GM12878 (cell line): ENCODE measurements around the gene TUNAR. TPM values are rescaled to one million over a fixed set of nuclear protein-coding genes. Genes with fewer than 3 reads are reported as not detected.

Source experiments
- ATAC-seq: fragments of 200-7000 bp; cut with Tn5 transposase; 3 replicates; pipeline ENCODE4 v1.9.1; 2020; ENCODE audit warnings: mild to moderate bottlenecking, moderate library complexity
- BruUV-seq: library from RNA; stranded (reverse); fragments of 400-500 nt; replicated peaks from 2 replicates; lab custom pipeline; 2021; lab: Mats Ljungman, UMichigan
- CTCF ChIA-PET: fragments of 300-600 bp; sonication (Branson Sonifier 250); formaldehyde crosslinking; extraction: SDS; loops from one replicate; lab custom pipeline; 2021; ENCODE audit warnings: inconsistent platforms; lab: Yijun Ruan, JAX
- POLR2A ChIA-PET: fragments of 350-600 bp; formaldehyde crosslinking; extraction: SDS; loops from one replicate; lab custom pipeline; 2021; ENCODE audit warnings: inconsistent platforms; lab: Charles Lee
- RAD21 ChIA-PET: fragments of 300-600 bp; sonication (Branson Sonifier 250); formaldehyde crosslinking; loops from one replicate; lab custom pipeline; 2023; ENCODE audit warnings: antibody characterized with exemption; ENCODE audit not compliant: unreplicated experiment; lab: Charles Lee
- SMC1A ChIA-PET: fragments of 300-600 bp; sonication (Branson Sonifier 250); formaldehyde crosslinking; loops from one replicate; lab custom pipeline; 2023; ENCODE audit not compliant: unreplicated experiment, uncharacterized antibody; lab: Charles Lee
- DNase-seq: peaks from one replicate; pipeline ENCODE4 v3.0.0-alpha.2; 2011; ENCODE audit warnings: low read depth, low spot score
- FAIRE-seq: peaks from 3 replicates; lab custom pipeline; 2011; peaks lifted over from hg19 to GRCh38; lab: Jason Lieb, UNC
- H2AFZ ChIP-seq: 2 replicates; pipeline ENCODE4 v1.6.0; 2011; ENCODE audit warnings: low read depth, low read length, control low read depth; ENCODE audit not compliant: control insufficient read depth
- H3K27ac ChIP-seq: 2 replicates; pipeline ENCODE4 v1.5.1; 2011; ENCODE audit warnings: control low read depth; ENCODE audit not compliant: control insufficient read depth, insufficient read depth
- H3K27me3 ChIP-seq, 2 experiments: replicated peaks in 1 of 2; 2 replicates each; pipeline versions ENCODE4 v1.6.0 to v1.6.1; 2011; ENCODE audit warnings: low read length in 1 of 2; ENCODE audit not compliant: control insufficient read depth in 2 of 2, insufficient read depth in 2 of 2
- H3K36me3 ChIP-seq, 2 experiments: 2 replicates each; pipeline ENCODE4 v1.5.1; 2011; ENCODE audit warnings: low read length in 1 of 2; ENCODE audit not compliant: control insufficient read depth in 2 of 2, insufficient read depth in 2 of 2
- H3K4me1 ChIP-seq: 2 replicates; pipeline ENCODE4 v1.6.1; 2011; ENCODE audit warnings: mild to moderate bottlenecking, low read length, moderate library complexity, mixed read lengths; ENCODE audit not compliant: control insufficient read depth, insufficient read depth
- H3K4me2 ChIP-seq: 2 replicates; pipeline ENCODE4 v1.6.0; 2011; ENCODE audit warnings: control low read depth; ENCODE audit not compliant: control insufficient read depth, insufficient read depth
- H3K4me3 ChIP-seq: fragments of 200-600 bp; sonication (generic); 2 replicates; pipeline ENCODE4 v1.5.1; 2016
- H3K79me2 ChIP-seq: 2 replicates; pipeline ENCODE4 v1.6.0; 2011; ENCODE audit warnings: low read length; ENCODE audit not compliant: control insufficient read depth, insufficient read depth
- H3K9ac ChIP-seq: 2 replicates; pipeline ENCODE4 v1.8.0; 2011; ENCODE audit warnings: low read length, control low read depth, mixed read lengths; ENCODE audit not compliant: control insufficient read depth, insufficient read depth
- H3K9me3 ChIP-seq: replicated peaks from 3 replicates; pipeline ENCODE4 v1.5.1; 2011; ENCODE audit warnings: mild to moderate bottlenecking, low read length; ENCODE audit not compliant: control insufficient read depth, insufficient read depth
- H4K20me1 ChIP-seq: 2 replicates; pipeline ENCODE4 v1.6.0; 2011; ENCODE audit not compliant: control insufficient read depth, insufficient read depth
- BACH1 ChIP-seq: fragments of 450-650 bp; IDR thresholded peaks from 2 replicates; pipeline ENCODE4 v1.6.1; 2017; ENCODE audit warnings: mild to moderate bottlenecking, borderline replicate concordance
- MEF2B ChIP-seq: fragments of 450-650 bp; IDR thresholded peaks from 2 replicates; pipeline ENCODE4 v1.6.1; 2018; ENCODE audit warnings: mild to moderate bottlenecking, moderate library complexity; ENCODE audit not compliant: partially characterized antibody, poor library complexity, severe bottlenecking
- MTA3 ChIP-seq: IDR thresholded peaks from 2 replicates; pipeline ENCODE4 v1.6.1; 2012; ENCODE audit warnings: low read length, inconsistent platforms, borderline replicate concordance
- NFYA ChIP-seq: IDR thresholded peaks from 2 replicates; pipeline ENCODE4 v1.6.1; 2011; ENCODE audit warnings: low read depth, mild to moderate bottlenecking, low read length, improper control_type of control experiment, borderline replicate concordance
- RBBP5 ChIP-seq: fragments of 200-600 bp; sonication (generic); conservative IDR thresholded peaks from 2 replicates; pipeline ENCODE4 v1.6.1; 2016
- RELA ChIP-seq: fragments of 450-650 bp; IDR thresholded peaks from 2 replicates; pipeline ENCODE4 v1.8.0; 2014; ENCODE audit warnings: borderline replicate concordance; ENCODE audit not compliant: partially characterized antibody
- RUNX3 ChIP-seq: IDR thresholded peaks from 2 replicates; pipeline ENCODE4 v1.6.1; 2012; ENCODE audit warnings: low read length, inconsistent platforms
- SUPT20H ChIP-seq: IDR thresholded peaks from 2 replicates; pipeline ENCODE4 v1.6.1; 2011; ENCODE audit warnings: low read depth, mild to moderate bottlenecking, low read length, moderate library complexity, borderline replicate concordance; ENCODE audit not compliant: control insufficient read depth
- SUZ12 ChIP-seq: fragments of 200-600 bp; sonication (generic); IDR thresholded peaks from one replicate; pipeline ENCODE4 v1.6.1; 2018; ENCODE audit warnings: antibody characterized with exemption, mild to moderate bottlenecking; ENCODE audit not compliant: unreplicated experiment
- TCF12 ChIP-seq: IDR thresholded peaks from 2 replicates; pipeline ENCODE4 v1.6.1; 2011; ENCODE audit warnings: low read depth, mild to moderate bottlenecking, low read length
- ZNF217 ChIP-seq: fragments of 450-650 bp; IDR thresholded peaks from 2 replicates; pipeline ENCODE4 v1.6.1; 2017; ENCODE audit warnings: antibody characterized with exemption, mild to moderate bottlenecking
- WGBS: methylation state at CpG from one replicate; pipeline ENCODE4 v1.1.6; 2016; ENCODE audit warnings: low lambda C conversion rate; ENCODE audit not compliant: insufficient replicate concordance, insufficient coverage; ENCODE audit errors: missing lambda C conversion rate; 5-methylcytosine and 5-hydroxymethylcytosine counted together
- in situ Hi-C: fragments of 300-500 bp; cut with MboI; formaldehyde crosslinking; loops from 9 replicates; pipeline ENCODE4 v1.14.3; 2018; ENCODE audit warnings: mixed read lengths
- intact Hi-C: fragments of 100-400 bp; cut with micrococcal nuclease; formaldehyde crosslinking; loops from one replicate; pipeline ENCODE4 v1.14.2; 2022; ENCODE audit not compliant: unreplicated experiment
- polyA plus RNA-seq, 11 experiments: library from polyadenylated mRNA; depleted of rRNA in 4 of 11; unstranded in 6 of 11; stranded (reverse) in 5 of 11; fragments of >200 nt; fragmentation: Nextera tagmentation in 4 of 11; fragmentation: Illumina TruSeq in 1 of 11; extraction: Ambion mirVana in 4 of 11; extraction: Trizol in 1 of 11; gene quantifications; 1 replicate in 1 of 11; 2 replicates in 10 of 11; pipeline versions ENCODE4 v1.2.1 to v1.2.3, GENCODE V29; 2011 to 2016; ENCODE audit warnings: inconsistent platforms in 2 of 11, missing spikeins in 2 of 11, low read depth in 1 of 11
- total RNA-seq, 4 experiments: library from RNA; depleted of rRNA in 3 of 4; stranded (reverse); fragments of >200 nt in 3 of 4; fragmentation: Illumina TruSeq in 1 of 4; extraction: Trizol in 1 of 4; gene quantifications; 2 replicates each; pipeline versions ENCODE4 v1.2.1 to v1.2.3, GENCODE V29; 2013 to 2021
- TF ChIP-seq, protein P1 (sequence below): fragments of 450-650 bp; IDR thresholded peaks from 2 replicates; pipeline ENCODE4 v1.6.1; 2014; ENCODE audit warnings: mild to moderate bottlenecking
- TF ChIP-seq, protein P2 (sequence below): fragments of 450-650 bp; IDR thresholded peaks from 2 replicates; pipeline ENCODE4 v1.6.1; 2017; ENCODE audit warnings: borderline replicate concordance
- TF ChIP-seq, protein P3 (sequence below), 3 experiments: IDR thresholded peaks in 2 of 3; conservative IDR thresholded peaks in 1 of 3; 2 replicates each; pipeline ENCODE4 v1.5.1; 2011; ENCODE audit warnings: low read depth in 3 of 3, low read length in 3 of 3, mild to moderate bottlenecking in 3 of 3, control low read depth in 2 of 3, moderate library complexity in 2 of 3, inconsistent platforms in 1 of 3, mixed read lengths in 1 of 3; ENCODE audit not compliant: control insufficient read depth in 2 of 3, insufficient read depth in 1 of 3; ENCODE audit errors: extremely low read depth in 1 of 3

The TUNAR gene
- total and polyA plus RNA-seq, 10 of the 15 experiments (the other 5 are each of a cell fraction or from before 2014, with no cell fraction given), result 0.02 TPM; not detected in 9

DNA sequence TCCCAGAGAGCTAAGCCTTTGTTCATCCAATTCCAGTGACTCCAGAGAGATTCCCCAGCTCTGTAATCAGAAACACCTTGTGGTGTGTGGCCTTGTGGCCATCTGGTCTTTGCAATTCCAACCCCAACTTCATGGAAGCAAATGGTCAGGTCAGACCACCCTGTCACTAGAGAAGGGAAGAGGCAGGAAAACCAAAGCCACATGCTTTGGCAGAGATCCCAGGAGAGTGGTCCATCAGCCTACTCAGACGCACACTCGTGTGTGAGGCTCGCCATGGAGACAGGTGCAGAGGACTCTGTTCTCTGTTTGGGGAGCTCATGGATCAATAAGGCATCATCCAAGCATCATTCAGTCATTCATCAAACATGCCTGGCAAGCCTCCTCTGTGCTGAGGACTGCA is 46.2 kb upstream of the TUNAR start:
- BruUV-seq, result no TSS peak
- TF ChIP-seq ZNF217 (no peak), BACH1 (no peak)
- H3K36me3 ChIP-seq, result no peaks in the 10 kb centered on the region
- no peak overlapping the region for H3K4me2 ChIP-seq
- H3K4me1 ChIP-seq, result no peaks in the 10 kb centered on the region
- H3K4me3 ChIP-seq, result no peak overlapping the region
- WGBS, result 31% methylated on average over 3 of the region's 3 CpGs
- intact Hi-C loops (no loop called here), in situ Hi-C loops (no loop called here)
- ChIA-PET POLR2A (no interaction called here), CTCF (no interaction called here), SMC1A (interaction anchor here (0.7 kb wide), 1 partner anchor 116 kb away, joined by 3 read pairs; the partner anchor contains the start of gene TCL1A), RAD21 (no interaction called here)
- no peaks in the 10 kb centered on the region for H4K20me1 ChIP-seq
- no peak for FAIRE-seq
- H2AFZ ChIP-seq, result no peak overlapping the region
- H3K9ac ChIP-seq, result no peak overlapping the region
- DNase-seq, result no peak
- no peak for ATAC-seq
- H3K9me3 ChIP-seq, result no peaks in the 10 kb centered on the region
- H3K79me2 ChIP-seq, result no peaks in the 10 kb centered on the region
- H3K27ac ChIP-seq, result no peak overlapping the region
- H3K27me3 ChIP-seq, result no peaks in the 10 kb centered on the region; a peak in 1 of 4 replicates

DNA sequence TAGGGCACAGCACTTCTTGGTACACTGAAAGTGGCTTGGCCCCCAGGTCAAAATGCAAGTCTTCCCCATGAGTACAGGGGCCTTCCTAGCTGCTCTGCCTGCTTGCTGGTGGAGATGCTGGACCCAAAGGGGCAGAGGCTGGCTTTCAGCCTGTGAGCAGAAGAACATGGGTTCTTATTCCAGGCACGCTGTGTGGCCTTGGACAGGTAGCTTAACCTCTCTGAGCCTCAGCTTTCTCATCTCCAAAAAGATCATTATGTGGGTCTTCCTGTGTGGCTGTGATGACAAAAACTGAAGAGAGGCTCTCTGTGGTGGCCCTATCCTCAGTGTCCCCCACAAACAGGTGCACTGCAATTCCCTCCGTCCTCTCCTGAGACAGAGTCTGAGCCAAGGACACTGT is 45.6 kb upstream of the TUNAR start:
- H3K36me3 ChIP-seq, result no peaks in the 10 kb centered on the region
- no peaks in the 10 kb centered on the region for H4K20me1 ChIP-seq
- ChIA-PET CTCF (no interaction called here), POLR2A (no interaction called here), SMC1A (no interaction called here), RAD21 (interaction anchor here (1.2 kb wide), 1 partner anchor 269 kb away, joined by 3 read pairs; no protein-coding TSS in a partner anchor)
- H3K4me2 ChIP-seq, result no peak overlapping the region
- no peak overlapping the region for H2AFZ ChIP-seq
- no peak overlapping the region for H3K9ac ChIP-seq
- no peaks in the 10 kb centered on the region for H3K79me2 ChIP-seq
- TF ChIP-seq MEF2B (no peak), RELA (no peak), SUPT20H (no peak), RUNX3 (no peak), MTA3 (no peak), SUZ12 (no peak), NFYA (no peak), RBBP5 (no peak), TCF12 (no peak)
- TF ChIP-seq, protein P1, sequence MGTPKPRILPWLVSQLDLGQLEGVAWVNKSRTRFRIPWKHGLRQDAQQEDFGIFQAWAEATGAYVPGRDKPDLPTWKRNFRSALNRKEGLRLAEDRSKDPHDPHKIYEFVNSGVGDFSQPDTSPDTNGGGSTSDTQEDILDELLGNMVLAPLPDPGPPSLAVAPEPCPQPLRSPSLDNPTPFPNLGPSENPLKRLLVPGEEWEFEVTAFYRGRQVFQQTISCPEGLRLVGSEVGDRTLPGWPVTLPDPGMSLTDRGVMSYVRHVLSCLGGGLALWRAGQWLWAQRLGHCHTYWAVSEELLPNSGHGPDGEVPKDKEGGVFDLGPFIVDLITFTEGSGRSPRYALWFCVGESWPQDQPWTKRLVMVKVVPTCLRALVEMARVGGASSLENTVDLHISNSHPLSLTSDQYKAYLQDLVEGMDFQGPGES, result no peak
- TF ChIP-seq, protein P2, sequence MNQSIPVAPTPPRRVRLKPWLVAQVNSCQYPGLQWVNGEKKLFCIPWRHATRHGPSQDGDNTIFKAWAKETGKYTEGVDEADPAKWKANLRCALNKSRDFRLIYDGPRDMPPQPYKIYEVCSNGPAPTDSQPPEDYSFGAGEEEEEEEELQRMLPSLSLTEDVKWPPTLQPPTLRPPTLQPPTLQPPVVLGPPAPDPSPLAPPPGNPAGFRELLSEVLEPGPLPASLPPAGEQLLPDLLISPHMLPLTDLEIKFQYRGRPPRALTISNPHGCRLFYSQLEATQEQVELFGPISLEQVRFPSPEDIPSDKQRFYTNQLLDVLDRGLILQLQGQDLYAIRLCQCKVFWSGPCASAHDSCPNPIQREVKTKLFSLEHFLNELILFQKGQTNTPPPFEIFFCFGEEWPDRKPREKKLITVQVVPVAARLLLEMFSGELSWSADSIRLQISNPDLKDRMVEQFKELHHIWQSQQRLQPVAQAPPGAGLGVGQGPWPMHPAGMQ, result no peak
- TF ChIP-seq, protein P3, sequence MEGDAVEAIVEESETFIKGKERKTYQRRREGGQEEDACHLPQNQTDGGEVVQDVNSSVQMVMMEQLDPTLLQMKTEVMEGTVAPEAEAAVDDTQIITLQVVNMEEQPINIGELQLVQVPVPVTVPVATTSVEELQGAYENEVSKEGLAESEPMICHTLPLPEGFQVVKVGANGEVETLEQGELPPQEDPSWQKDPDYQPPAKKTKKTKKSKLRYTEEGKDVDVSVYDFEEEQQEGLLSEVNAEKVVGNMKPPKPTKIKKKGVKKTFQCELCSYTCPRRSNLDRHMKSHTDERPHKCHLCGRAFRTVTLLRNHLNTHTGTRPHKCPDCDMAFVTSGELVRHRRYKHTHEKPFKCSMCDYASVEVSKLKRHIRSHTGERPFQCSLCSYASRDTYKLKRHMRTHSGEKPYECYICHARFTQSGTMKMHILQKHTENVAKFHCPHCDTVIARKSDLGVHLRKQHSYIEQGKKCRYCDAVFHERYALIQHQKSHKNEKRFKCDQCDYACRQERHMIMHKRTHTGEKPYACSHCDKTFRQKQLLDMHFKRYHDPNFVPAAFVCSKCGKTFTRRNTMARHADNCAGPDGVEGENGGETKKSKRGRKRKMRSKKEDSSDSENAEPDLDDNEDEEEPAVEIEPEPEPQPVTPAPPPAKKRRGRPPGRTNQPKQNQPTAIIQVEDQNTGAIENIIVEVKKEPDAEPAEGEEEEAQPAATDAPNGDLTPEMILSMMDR (IDR thresholded peaks at IDR 0.05 in 2 of 3, conservative IDR thresholded peaks at IDR 0.05 in 1 of 3; ENCODE audit: control insufficient read depth in 2 of 3, extremely low read depth in 1 of 3, insufficient read depth in 1 of 3, low read depth in 3 of 3, low read length in 3 of 3), result no peak
- no peak for DNase-seq
- in situ Hi-C loops, result no loop called here
- H3K4me1 ChIP-seq, result no peaks in the 10 kb centered on the region
- intact Hi-C loops, result no loop called here
- WGBS, result 23% methylated on average over 2 of the region's 2 CpGs
- BruUV-seq, result no TSS peak
- H3K27ac ChIP-seq, result no peak overlapping the region
- H3K9me3 ChIP-seq, result no peaks in the 10 kb centered on the region
- H3K27me3 ChIP-seq, result no peaks in the 10 kb centered on the region; a peak in 1 of 4 replicates
- ATAC-seq, result no peak
- FAIRE-seq, result no peak
- no peak overlapping the region for H3K4me3 ChIP-seq
